GM12878 (cell line): ENCODE measurements around the gene FAM185A. TPM values are rescaled to one million over a fixed set of nuclear protein-coding genes. Genes with fewer than 3 reads are reported as not detected.
A peak's percentile ranks its signal among the peaks of the same experiment; 100 is the strongest.

Source experiments
- BRCA1 ChIP-seq: IDR thresholded peaks from 2 replicates; pipeline ENCODE4 v1.6.1; 2011; ENCODE audit warnings: low read depth, low read length, improper control_type of control experiment
- CBX5 ChIP-seq: sonication (generic); IDR thresholded peaks from 2 replicates; pipeline ENCODE4 v1.6.1; 2016; ENCODE audit warnings: low read depth, moderate library complexity, mild to moderate bottlenecking, inconsistent platforms
- CREM ChIP-seq: IDR thresholded peaks from 2 replicates; pipeline ENCODE4 v1.6.1; 2014; ENCODE audit warnings: antibody characterized with exemption, low read depth
- EED ChIP-seq: sonication (generic); IDR thresholded peaks from 2 replicates; pipeline ENCODE4 v1.6.1; 2016; ENCODE audit warnings: antibody characterized with exemption, low read depth
- EGR1 ChIP-seq, 2 experiments: IDR thresholded peaks; 1 replicate in 1 of 2; 2 replicates in 1 of 2; pipeline ENCODE4 v1.6.1; 2011 to 2012; ENCODE audit warnings: low read depth in 2 of 2, low read length in 2 of 2, borderline replicate concordance in 1 of 2, mild to moderate bottlenecking in 1 of 2, moderate library complexity in 1 of 2
- FOS ChIP-seq: IDR thresholded peaks from 3 replicates; pipeline ENCODE4 v1.6.1; 2011; ENCODE audit warnings: borderline replicate concordance; ENCODE audit not compliant: insufficient read length; ENCODE audit errors: extremely low read depth
- FOXK2 ChIP-seq: fragments of 450-650 bp; IDR thresholded peaks from 2 replicates; pipeline ENCODE4 v1.6.1; 2017; ENCODE audit warnings: mild to moderate bottlenecking, moderate library complexity
- GABPA ChIP-seq: IDR thresholded peaks from 2 replicates; pipeline ENCODE4 v1.6.1; 2014; ENCODE audit warnings: antibody characterized with exemption, low read depth, mild to moderate bottlenecking, inconsistent platforms
- JUND ChIP-seq: IDR thresholded peaks from 2 replicates; pipeline ENCODE4 v1.6.1; 2012; ENCODE audit warnings: low read depth, mild to moderate bottlenecking, low read length, improper control_type of control experiment, moderate library complexity
- KDM1A ChIP-seq: fragments of 200-600 bp; sonication (generic); IDR thresholded peaks from 2 replicates; pipeline ENCODE4 v1.6.1; 2016; ENCODE audit warnings: borderline replicate concordance
- MXI1 ChIP-seq: fragments of 150-350 bp; IDR thresholded peaks from 2 replicates; pipeline ENCODE4 v1.6.1; 2011; ENCODE audit warnings: low read depth, mild to moderate bottlenecking, inconsistent platforms, low read length, improper control_type of control experiment
- NFXL1 ChIP-seq: fragments of 450-650 bp; IDR thresholded peaks from 2 replicates; pipeline ENCODE4 v1.6.1; 2017; ENCODE audit warnings: antibody characterized with exemption, mild to moderate bottlenecking, borderline replicate concordance
- NRF1 ChIP-seq: conservative IDR thresholded peaks from 2 replicates; pipeline ENCODE4 v1.6.1; 2011; ENCODE audit warnings: mild to moderate bottlenecking, low read depth, low read length, improper control_type of control experiment
- PAX5 ChIP-seq: IDR thresholded peaks from 2 replicates; pipeline ENCODE4 v1.6.1; 2011; ENCODE audit warnings: low read depth, low read length, borderline replicate concordance
- RAD21 ChIP-seq: IDR thresholded peaks from 2 replicates; pipeline ENCODE4 v1.6.1; 2011; ENCODE audit warnings: mild to moderate bottlenecking, low read depth, low read length, moderate library complexity; ENCODE audit not compliant: insufficient read depth
- YBX1 ChIP-seq: fragments of 450-650 bp; IDR thresholded peaks from 2 replicates; pipeline ENCODE4 v1.6.1; 2016; ENCODE audit warnings: antibody characterized with exemption
- ZZZ3 ChIP-seq: IDR thresholded peaks from 2 replicates; pipeline ENCODE4 v1.6.1; 2011; ENCODE audit warnings: low read depth; ENCODE audit not compliant: control insufficient read depth, insufficient read length
- polyA plus RNA-seq, 11 experiments: library from polyadenylated mRNA; depleted of rRNA in 4 of 11; unstranded in 6 of 11; stranded (reverse) in 5 of 11; fragments of >200 nt; fragmentation: Nextera tagmentation in 4 of 11; fragmentation: Illumina TruSeq in 1 of 11; extraction: Ambion mirVana in 4 of 11; extraction: Trizol in 1 of 11; gene quantifications; 1 replicate in 1 of 11; 2 replicates in 10 of 11; pipeline versions ENCODE4 v1.2.1 to v1.2.3, GENCODE V29; 2011 to 2016; ENCODE audit warnings: inconsistent platforms in 2 of 11, missing spikeins in 2 of 11, low read depth in 1 of 11
- total RNA-seq, 4 experiments: library from RNA; depleted of rRNA in 3 of 4; stranded (reverse); fragments of >200 nt in 3 of 4; fragmentation: Illumina TruSeq in 1 of 4; extraction: Trizol in 1 of 4; gene quantifications; 2 replicates each; pipeline versions ENCODE4 v1.2.1 to v1.2.3, GENCODE V29; 2013 to 2021
- TF ChIP-seq, protein P1 (sequence below): IDR thresholded peaks from 2 replicates; pipeline ENCODE4 v1.6.1; 2012; ENCODE audit warnings: mild to moderate bottlenecking, low read depth, low read length
- TF ChIP-seq, protein P2 (sequence below): fragments of 450-650 bp; IDR thresholded peaks from 2 replicates; pipeline ENCODE4 v1.6.1; 2017; ENCODE audit warnings: borderline replicate concordance
- TF ChIP-seq, protein P3 (sequence below): fragments of 450-650 bp; IDR thresholded peaks from 2 replicates; pipeline ENCODE4 v1.6.1; 2018; ENCODE audit warnings: mild to moderate bottlenecking, low read depth, moderate library complexity; ENCODE audit not compliant: partially characterized antibody

Gene FAM185A
- total and polyA plus RNA-seq, 10 of the 15 experiments (the other 5 are each of a cell fraction or from before 2014, with no cell fraction given), result 1.9 to 12.8 (median 8.6) TPM

DNA sequence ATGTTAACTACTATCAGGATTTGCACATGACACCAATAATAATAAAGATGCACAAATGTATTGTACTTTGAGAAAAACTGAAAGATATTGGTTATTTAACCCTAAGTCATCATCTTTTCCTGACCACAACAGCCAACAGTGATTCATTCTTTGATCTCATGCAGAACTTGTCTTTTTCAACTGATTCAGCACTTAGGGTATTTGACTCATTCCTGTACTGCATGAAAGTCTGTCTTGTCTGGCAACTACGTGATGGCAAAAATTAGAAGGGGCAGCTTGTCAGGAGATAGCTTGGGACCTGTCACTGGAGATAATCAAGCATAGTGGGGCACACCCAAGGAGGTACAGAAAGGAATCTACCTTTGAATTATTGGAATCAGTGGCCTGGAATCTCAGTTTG, 86.2 kb downstream of the FAM185A start (continued):
- TF ChIP-seq, protein P1, sequence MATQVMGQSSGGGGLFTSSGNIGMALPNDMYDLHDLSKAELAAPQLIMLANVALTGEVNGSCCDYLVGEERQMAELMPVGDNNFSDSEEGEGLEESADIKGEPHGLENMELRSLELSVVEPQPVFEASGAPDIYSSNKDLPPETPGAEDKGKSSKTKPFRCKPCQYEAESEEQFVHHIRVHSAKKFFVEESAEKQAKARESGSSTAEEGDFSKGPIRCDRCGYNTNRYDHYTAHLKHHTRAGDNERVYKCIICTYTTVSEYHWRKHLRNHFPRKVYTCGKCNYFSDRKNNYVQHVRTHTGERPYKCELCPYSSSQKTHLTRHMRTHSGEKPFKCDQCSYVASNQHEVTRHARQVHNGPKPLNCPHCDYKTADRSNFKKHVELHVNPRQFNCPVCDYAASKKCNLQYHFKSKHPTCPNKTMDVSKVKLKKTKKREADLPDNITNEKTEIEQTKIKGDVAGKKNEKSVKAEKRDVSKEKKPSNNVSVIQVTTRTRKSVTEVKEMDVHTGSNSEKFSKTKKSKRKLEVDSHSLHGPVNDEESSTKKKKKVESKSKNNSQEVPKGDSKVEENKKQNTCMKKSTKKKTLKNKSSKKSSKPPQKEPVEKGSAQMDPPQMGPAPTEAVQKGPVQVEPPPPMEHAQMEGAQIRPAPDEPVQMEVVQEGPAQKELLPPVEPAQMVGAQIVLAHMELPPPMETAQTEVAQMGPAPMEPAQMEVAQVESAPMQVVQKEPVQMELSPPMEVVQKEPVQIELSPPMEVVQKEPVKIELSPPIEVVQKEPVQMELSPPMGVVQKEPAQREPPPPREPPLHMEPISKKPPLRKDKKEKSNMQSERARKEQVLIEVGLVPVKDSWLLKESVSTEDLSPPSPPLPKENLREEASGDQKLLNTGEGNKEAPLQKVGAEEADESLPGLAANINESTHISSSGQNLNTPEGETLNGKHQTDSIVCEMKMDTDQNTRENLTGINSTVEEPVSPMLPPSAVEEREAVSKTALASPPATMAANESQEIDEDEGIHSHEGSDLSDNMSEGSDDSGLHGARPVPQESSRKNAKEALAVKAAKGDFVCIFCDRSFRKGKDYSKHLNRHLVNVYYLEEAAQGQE, result no peak
- TF ChIP-seq KDM1A, result no peak
- TF ChIP-seq, protein P2, sequence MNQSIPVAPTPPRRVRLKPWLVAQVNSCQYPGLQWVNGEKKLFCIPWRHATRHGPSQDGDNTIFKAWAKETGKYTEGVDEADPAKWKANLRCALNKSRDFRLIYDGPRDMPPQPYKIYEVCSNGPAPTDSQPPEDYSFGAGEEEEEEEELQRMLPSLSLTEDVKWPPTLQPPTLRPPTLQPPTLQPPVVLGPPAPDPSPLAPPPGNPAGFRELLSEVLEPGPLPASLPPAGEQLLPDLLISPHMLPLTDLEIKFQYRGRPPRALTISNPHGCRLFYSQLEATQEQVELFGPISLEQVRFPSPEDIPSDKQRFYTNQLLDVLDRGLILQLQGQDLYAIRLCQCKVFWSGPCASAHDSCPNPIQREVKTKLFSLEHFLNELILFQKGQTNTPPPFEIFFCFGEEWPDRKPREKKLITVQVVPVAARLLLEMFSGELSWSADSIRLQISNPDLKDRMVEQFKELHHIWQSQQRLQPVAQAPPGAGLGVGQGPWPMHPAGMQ, result no peak
- no peak for TF ChIP-seq CBX5
- TF ChIP-seq CREM, result peak; percentile 64
- TF ChIP-seq ZZZ3, result no peak
- TF ChIP-seq, protein P3, sequence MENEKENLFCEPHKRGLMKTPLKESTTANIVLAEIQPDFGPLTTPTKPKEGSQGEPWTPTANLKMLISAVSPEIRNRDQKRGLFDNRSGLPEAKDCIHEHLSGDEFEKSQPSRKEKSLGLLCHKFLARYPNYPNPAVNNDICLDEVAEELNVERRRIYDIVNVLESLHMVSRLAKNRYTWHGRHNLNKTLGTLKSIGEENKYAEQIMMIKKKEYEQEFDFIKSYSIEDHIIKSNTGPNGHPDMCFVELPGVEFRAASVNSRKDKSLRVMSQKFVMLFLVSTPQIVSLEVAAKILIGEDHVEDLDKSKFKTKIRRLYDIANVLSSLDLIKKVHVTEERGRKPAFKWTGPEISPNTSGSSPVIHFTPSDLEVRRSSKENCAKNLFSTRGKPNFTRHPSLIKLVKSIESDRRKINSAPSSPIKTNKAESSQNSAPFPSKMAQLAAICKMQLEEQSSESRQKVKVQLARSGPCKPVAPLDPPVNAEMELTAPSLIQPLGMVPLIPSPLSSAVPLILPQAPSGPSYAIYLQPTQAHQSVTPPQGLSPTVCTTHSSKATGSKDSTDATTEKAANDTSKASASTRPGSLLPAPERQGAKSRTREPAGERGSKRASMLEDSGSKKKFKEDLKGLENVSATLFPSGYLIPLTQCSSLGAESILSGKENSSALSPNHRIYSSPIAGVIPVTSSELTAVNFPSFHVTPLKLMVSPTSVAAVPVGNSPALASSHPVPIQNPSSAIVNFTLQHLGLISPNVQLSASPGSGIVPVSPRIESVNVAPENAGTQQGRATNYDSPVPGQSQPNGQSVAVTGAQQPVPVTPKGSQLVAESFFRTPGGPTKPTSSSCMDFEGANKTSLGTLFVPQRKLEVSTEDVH, result no peak
- no peak for TF ChIP-seq YBX1
- no peak for TF ChIP-seq BRCA1
- TF ChIP-seq FOS, result no peak
- TF ChIP-seq GABPA, result no peak
- no peak for TF ChIP-seq MXI1
- TF ChIP-seq EGR1 (IDR thresholded peaks at IDR 0.05; ENCODE audit: borderline replicate concordance in 1 of 2, low read depth in 2 of 2, low read length in 2 of 2), result no peak
- 0 out of 2 replicates have a peak, but pooled peaks have one; percentile 23 for TF ChIP-seq EED
- no peak for TF ChIP-seq NRF1
- TF ChIP-seq RAD21, result no peak
- peak; percentile 26; the same call in 1 of the 2 replicates for TF ChIP-seq PAX5
- TF ChIP-seq JUND, result 0 out of 2 replicates have a peak, but pooled peaks have one; percentile 60
- TF ChIP-seq FOXK2, result no peak
- TF ChIP-seq NFXL1, result no peak
